ENCODE results near the gene ACKR2. TPM values are rescaled to one million over a fixed set of nuclear protein-coding genes. Genes with fewer than 3 reads are reported as not detected.
A peak's percentile ranks its signal among the peaks of the same experiment; 100 is the strongest.

Gene ACKR2
- total RNA-seq, 1 experiment from 2014 or later = not detected

- no peak overlapping the region for H3K9ac ChIP-seq (ENCODE audit: extremely low read depth, insufficient read length, low read length)
Measured at GRCh38 chr3:42830437-42831320, 21.4 kb downstream of the ACKR2 start.

More at GRCh38 chr3:42830437-42831320, 21.4 kb downstream of the ACKR2 start:
- Histone ChIP-seq H3K9me3 (ENCODE audit: control insufficient read depth, low read depth, low read length) (no peaks in the 10 kb centered on the region), H4K20me1 (ENCODE audit: control insufficient read depth, insufficient read depth, insufficient read length) (no peaks in the 10 kb centered on the region), H3K79me1 (ENCODE audit: insufficient read depth, low read depth, low read length, poor library complexity, severe bottlenecking) (no peaks in the 10 kb centered on the region), H3K4me2 (ENCODE audit: insufficient read depth, insufficient read length, low read length) (no peak overlapping the region), H2BK15ac (ENCODE audit: low read depth, low read length) (no peak overlapping the region), H4K5ac (ENCODE audit: insufficient read length, low read depth, low read length) (no peak overlapping the region), H3K23ac (ENCODE audit: insufficient read length, low read depth, low read length) (no peak overlapping the region), H3K18ac (ENCODE audit: insufficient read length, low read depth, low read length) (no peak overlapping the region), H3K4ac (ENCODE audit: low read depth, low read length) (no peak overlapping the region), H2AFZ (ENCODE audit: low read length) (peak overlapping the region; percentile 74), H3K56ac (ENCODE audit: insufficient read length, low read depth, low read length) (no peak overlapping the region), H3K27me3 (ENCODE audit: insufficient read depth, low read length) (no peaks in the 10 kb centered on the region), H3T11ph (ENCODE audit: low read length) (no peak overlapping the region), H3K14ac (ENCODE audit: insufficient read depth, low read length) (no peak overlapping the region), H4K8ac (replicated peaks; ENCODE audit: insufficient read length, low read depth, low read length) (no peak overlapping the region), H2BK5ac (ENCODE audit: insufficient read length, low read length) (no peak overlapping the region), H2BK20ac (ENCODE audit: low read depth, low read length, poor library complexity, severe bottlenecking) (no peak overlapping the region), H2AK5ac (ENCODE audit: insufficient read length, low read length) (no peak overlapping the region), H4K91ac (ENCODE audit: insufficient read length, low read depth, low read length) (no peak overlapping the region), H3K4me1 (ENCODE audit: insufficient read depth, low read length) (no peaks in the 10 kb centered on the region), H3K79me2 (ENCODE audit: insufficient read depth, low read length) (no peaks in the 10 kb centered on the region), H2BK12ac (ENCODE audit: insufficient read length, low read depth, low read length) (no peak overlapping the region), H3K27ac (ENCODE audit: insufficient read length, low read depth, low read length) (no peak overlapping the region), H2BK120ac (ENCODE audit: low read depth, low read length, poor library complexity, severe bottlenecking) (no peak overlapping the region), H3K23me2 (ENCODE audit: insufficient read length, low read depth, low read length, poor library complexity, severe bottlenecking) (no peaks in the 10 kb centered on the region)
- peak overlapping the region; percentile 40 to 80 (median 49); a peak in 4 of 7 replicates for H3K27ac Mint-ChIP-seq
- TF ChIP-seq CTCF (conservative IDR thresholded peaks at IDR 0.05) = peak; percentile 79
- H3K27me3 Mint-ChIP-seq (ENCODE audit: low read depth) = peaks cover 4% of the 10 kb centered on the region
- no peaks in the 10 kb centered on the region; a peak in 1 of 5 replicates for H3K9me3 Mint-ChIP-seq
- H3K4me1 Mint-ChIP-seq = peaks cover 13 to 16% of the 10 kb centered on the region in 2 experiments
- H3K36me3 Mint-ChIP-seq (ENCODE audit: insufficient read depth in 1 of 3, low read depth in 3 of 3) = no peaks in the 10 kb centered on the region
- H3K4me3 Mint-ChIP-seq = 0 out of 5 replicates have a peak overlapping the region, but pooled peaks of 1 of the 2 experiments have one; percentile 23
- WGBS (ENCODE audit: extremely low coverage, insufficient read length, low lambda C conversion rate) = no CpG with 5 or more reads among the region's 7 CpGs
- peak; percentile 58 for DNase-seq
